MM.1S (cell line): ENCODE measurements around the gene TLCD3B.

Source experiments
- DNase-seq: peaks from one replicate; pipeline ENCODE4 v3.0.0-alpha.2; 2015
- H2AFZ ChIP-seq: fragments of 300-600 bp; sonication (generic); 2 replicates; pipeline ENCODE4 v1.6.0; 2016; ENCODE audit warnings: antibody characterized with exemption, low read length
- H3F3A ChIP-seq: fragments of 300-600 bp; sonication (generic); 2 replicates; pipeline ENCODE4 v1.6.1; 2016; ENCODE audit warnings: mild to moderate bottlenecking, antibody characterized with exemption, low read length, moderate library complexity, mixed read lengths; ENCODE audit not compliant: insufficient read depth
- H3K27ac ChIP-seq: fragments of 300-600 bp; sonication (generic); 2 replicates; pipeline ENCODE4 v1.5.1; 2016; ENCODE audit warnings: mild to moderate bottlenecking, low read length
- H3K27me3 ChIP-seq: fragments of 300-600 bp; sonication (generic); replicated peaks from 2 replicates; pipeline ENCODE4 v1.6.0; 2016; ENCODE audit warnings: low read length; ENCODE audit not compliant: insufficient read depth
- H3K36me3 ChIP-seq: fragments of 300-600 bp; sonication (generic); replicated peaks from 2 replicates; pipeline ENCODE4 v1.6.1; 2016; ENCODE audit warnings: mild to moderate bottlenecking, low read length, mixed read lengths; ENCODE audit not compliant: insufficient read depth
- H3K4me1 ChIP-seq: fragments of 300-600 bp; sonication (generic); 2 replicates; pipeline ENCODE4 v1.6.1; 2016; ENCODE audit warnings: low read length, mixed read lengths
- H3K4me2 ChIP-seq: fragments of 300-600 bp; sonication (generic); 2 replicates; pipeline ENCODE4 v1.6.0; 2016; ENCODE audit warnings: low read depth, low read length
- H3K4me3 ChIP-seq: fragments of 300-600 bp; sonication (generic); 2 replicates; pipeline ENCODE4 v1.5.1; 2016; ENCODE audit warnings: low read length, mixed read lengths
- H3K79me2 ChIP-seq: fragments of 300-600 bp; sonication (generic); 2 replicates; pipeline ENCODE4 v1.6.1; 2016; ENCODE audit warnings: mixed run types, low read length, mixed read lengths
- H3K9ac ChIP-seq: fragments of 300-600 bp; sonication (generic); 2 replicates; pipeline ENCODE4 v1.6.1; 2016; ENCODE audit warnings: low read length, mixed read lengths
- H3K9me2 ChIP-seq: fragments of 300-600 bp; sonication (generic); replicated peaks from 2 replicates; pipeline ENCODE4 v1.6.1; 2016; ENCODE audit warnings: mild to moderate bottlenecking, low read length, mixed read lengths; ENCODE audit not compliant: insufficient read depth
- H3K9me3 ChIP-seq: fragments of 300-600 bp; sonication (generic); replicated peaks from 2 replicates; pipeline ENCODE4 v1.6.1; 2016; ENCODE audit warnings: mild to moderate bottlenecking, low read length, mixed read lengths; ENCODE audit not compliant: insufficient read depth
- H4K20me1 ChIP-seq: fragments of 300-600 bp; sonication (generic); 2 replicates; pipeline ENCODE4 v1.6.1; 2016; ENCODE audit warnings: mild to moderate bottlenecking, low read length, moderate library complexity, mixed read lengths; ENCODE audit not compliant: insufficient read depth
- CTCF ChIP-seq: fragments of 300-600 bp; sonication (generic); IDR thresholded peaks from 2 replicates; pipeline ENCODE4 v1.5.1; 2016; ENCODE audit warnings: antibody characterized with exemption, low read length, mixed read lengths
- EZH2 ChIP-seq: fragments of 300-600 bp; sonication (generic); optimal IDR thresholded peaks from 2 replicates; pipeline ENCODE3; 2017; ENCODE audit warnings: low read depth, mild to moderate bottlenecking, antibody characterized with exemption, low read length, mixed read lengths
- EZH2phosphoT487 ChIP-seq: fragments of 300-600 bp; sonication (generic); IDR thresholded peaks from 2 replicates; pipeline ENCODE4 v1.6.1; 2018; ENCODE audit warnings: antibody characterized with exemption, low read length

The TLCD3B gene

GRCh38 chr16:30024451-30024850 is 6.6 kb downstream of the TLCD3B start:
- H3K27me3 ChIP-seq = peaks cover 80% of the 10 kb centered on the region

DNA sequence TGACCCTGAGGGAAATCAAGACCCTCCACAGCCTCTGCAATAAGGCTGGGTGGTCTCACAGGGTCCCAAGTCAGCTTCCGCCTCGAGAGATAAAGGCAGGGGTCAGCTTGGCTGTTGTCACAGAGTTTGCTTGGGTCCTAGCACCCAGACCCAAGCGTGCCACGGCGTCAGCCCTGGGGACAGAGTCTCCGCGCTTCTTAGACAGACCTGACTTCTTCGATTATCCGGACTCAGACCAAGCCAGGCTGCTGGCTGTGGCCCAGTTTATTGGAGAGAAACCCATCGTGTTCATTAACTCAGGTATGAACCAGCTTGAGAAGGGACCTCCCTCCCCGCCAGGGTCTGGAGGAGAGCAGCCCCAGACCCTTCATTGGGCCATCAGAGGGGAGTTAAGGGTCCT is 7.5 kb downstream of the TLCD3B start:
- Histone ChIP-seq H3K4me2 (no peak overlapping the region), H3K9me3 (no peaks in the 10 kb centered on the region), H3K27ac (no peak overlapping the region), H3K4me1 (no peaks in the 10 kb centered on the region), H3K79me2 (no peaks in the 10 kb centered on the region), H3F3A (no peaks in the 10 kb centered on the region), H3K27me3 (peaks cover 80% of the 10 kb centered on the region), H3K9me2 (no peaks in the 10 kb centered on the region), H3K36me3 (no peaks in the 10 kb centered on the region), H3K9ac (no peak overlapping the region), H2AFZ (no peak overlapping the region), H4K20me1 (no peaks in the 10 kb centered on the region), H3K4me3 (no peak overlapping the region)
- no peak for DNase-seq
- TF ChIP-seq CTCF (no peak), EZH2 (no peak), EZH2phosphoT487 (no peak)

More at GRCh38 chr16:30024451-30024850, 6.6 kb downstream of the TLCD3B start:
- Histone ChIP-seq H4K20me1 (no peaks in the 10 kb centered on the region), H3K9me3 (no peaks in the 10 kb centered on the region), H3K4me3 (no peak overlapping the region), H3K36me3 (no peaks in the 10 kb centered on the region), H3K27ac (no peak overlapping the region), H2AFZ (no peak overlapping the region), H3K4me1 (no peaks in the 10 kb centered on the region), H3F3A (no peaks in the 10 kb centered on the region), H3K9ac (no peak overlapping the region), H3K4me2 (no peak overlapping the region), H3K9me2 (no peaks in the 10 kb centered on the region), H3K79me2 (no peaks in the 10 kb centered on the region)
- no peak for DNase-seq
- TF ChIP-seq EZH2 = no peak
- no peak for TF ChIP-seq EZH2phosphoT487
- TF ChIP-seq CTCF = no peak

DNA sequence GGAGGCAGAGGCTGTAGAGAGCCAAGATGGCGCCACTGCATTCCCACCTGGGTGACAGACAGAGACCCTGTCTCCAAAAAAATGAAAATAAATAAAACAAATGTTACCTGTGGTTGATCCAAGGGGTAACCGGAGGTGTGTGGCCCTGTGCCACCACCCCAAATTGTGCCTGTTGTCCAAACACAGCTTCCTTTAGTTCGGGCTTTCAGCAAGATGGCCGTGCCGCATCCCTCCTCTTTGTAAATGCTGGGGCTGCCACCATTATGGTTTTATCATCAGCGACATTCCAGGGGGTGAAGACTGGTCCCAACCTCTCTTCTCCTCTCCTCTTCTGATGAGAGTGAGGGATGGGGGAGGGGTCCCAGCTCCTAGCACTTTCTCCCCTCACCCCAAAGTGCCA is 8.2 kb downstream of the TLCD3B start, which contains the start of gene C16orf92:
Gene C16orf92 (plus strand): TSS at position 312 of the 400 bp plus-strand sequence. CDS start 143 bp downstream, outside the sequence.
- Histone ChIP-seq H3K4me2 (no peak within 1 kb of the TSS), H3K4me3 (no peak within 1 kb of the TSS), H2AFZ (no peak within 1 kb of the TSS)

More for the DNA sequence above, 8.2 kb downstream of the TLCD3B start, which contains the start of gene C16orf92:
- Histone ChIP-seq H3K79me2 (no peaks in the 10 kb centered on the region), H3K9ac (no peak within 1 kb of the TSS), H3K27ac (no peak within 1 kb of the TSS), H4K20me1 (no peaks in the 10 kb centered on the region), H3K36me3 (no peaks in the 10 kb centered on the region), H3K9me2 (no peaks in the 10 kb centered on the region), H3K4me1 (no peaks in the 10 kb centered on the region), H3F3A (no peaks in the 10 kb centered on the region), H3K27me3 (peaks cover 79% of the 10 kb centered on the region), H3K9me3 (no peaks in the 10 kb centered on the region)
- TF ChIP-seq EZH2 = no peak
- TF ChIP-seq CTCF = no peak
- TF ChIP-seq EZH2phosphoT487 = no peak
- no peak for DNase-seq
